Measurements from ENCODE around the gene GNG7.

The GNG7 gene

DNA sequence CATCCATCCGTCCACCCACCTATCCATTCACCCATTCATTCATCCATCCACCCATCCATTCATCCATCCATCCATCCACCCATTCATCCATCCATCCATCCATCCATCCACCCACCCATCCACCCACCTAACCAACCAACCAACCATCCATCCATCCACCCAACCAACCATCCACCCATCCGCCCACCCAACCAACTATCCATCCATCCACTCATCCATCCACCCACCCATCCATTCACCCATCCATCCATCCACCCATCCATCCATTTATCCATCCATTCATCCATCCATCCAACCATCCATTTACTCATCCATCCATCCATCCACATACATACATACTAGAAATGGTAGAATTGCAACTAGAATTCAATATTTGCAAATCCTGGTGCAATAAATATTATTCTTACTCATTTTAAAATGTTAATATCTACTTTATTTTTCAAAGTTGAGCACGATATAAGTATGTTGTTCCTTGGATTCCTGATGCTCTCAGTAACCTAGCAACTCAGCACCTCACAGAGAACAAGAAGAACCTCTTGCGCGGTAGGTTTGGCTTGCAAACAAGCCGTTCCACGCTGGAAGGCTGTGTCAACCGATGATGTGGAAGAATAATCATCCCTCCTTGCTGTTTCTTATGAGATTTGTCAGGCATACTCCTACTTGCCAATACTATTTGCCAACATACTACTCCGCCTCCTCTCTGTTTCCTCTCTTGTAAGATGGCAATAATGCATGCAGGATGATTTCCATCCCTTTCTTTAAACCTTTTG lies 111.7 kb downstream of the GNG7 start:
- no peak for ATAC-seq
- TF ChIP-seq, protein P1, sequence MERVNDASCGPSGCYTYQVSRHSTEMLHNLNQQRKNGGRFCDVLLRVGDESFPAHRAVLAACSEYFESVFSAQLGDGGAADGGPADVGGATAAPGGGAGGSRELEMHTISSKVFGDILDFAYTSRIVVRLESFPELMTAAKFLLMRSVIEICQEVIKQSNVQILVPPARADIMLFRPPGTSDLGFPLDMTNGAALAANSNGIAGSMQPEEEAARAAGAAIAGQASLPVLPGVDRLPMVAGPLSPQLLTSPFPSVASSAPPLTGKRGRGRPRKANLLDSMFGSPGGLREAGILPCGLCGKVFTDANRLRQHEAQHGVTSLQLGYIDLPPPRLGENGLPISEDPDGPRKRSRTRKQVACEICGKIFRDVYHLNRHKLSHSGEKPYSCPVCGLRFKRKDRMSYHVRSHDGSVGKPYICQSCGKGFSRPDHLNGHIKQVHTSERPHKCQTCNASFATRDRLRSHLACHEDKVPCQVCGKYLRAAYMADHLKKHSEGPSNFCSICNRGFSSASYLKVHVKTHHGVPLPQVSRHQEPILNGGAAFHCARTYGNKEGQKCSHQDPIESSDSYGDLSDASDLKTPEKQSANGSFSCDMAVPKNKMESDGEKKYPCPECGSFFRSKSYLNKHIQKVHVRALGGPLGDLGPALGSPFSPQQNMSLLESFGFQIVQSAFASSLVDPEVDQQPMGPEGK (CRISPR knock-in tag; IDR thresholded peaks at IDR 0.05; ENCODE audit: borderline replicate concordance), result no peak
- TF ChIP-seq TOX (CRISPR knock-in tag; IDR thresholded peaks at IDR 0.05; ENCODE audit: borderline replicate concordance), result no peak
- TF ChIP-seq, protein P2, sequence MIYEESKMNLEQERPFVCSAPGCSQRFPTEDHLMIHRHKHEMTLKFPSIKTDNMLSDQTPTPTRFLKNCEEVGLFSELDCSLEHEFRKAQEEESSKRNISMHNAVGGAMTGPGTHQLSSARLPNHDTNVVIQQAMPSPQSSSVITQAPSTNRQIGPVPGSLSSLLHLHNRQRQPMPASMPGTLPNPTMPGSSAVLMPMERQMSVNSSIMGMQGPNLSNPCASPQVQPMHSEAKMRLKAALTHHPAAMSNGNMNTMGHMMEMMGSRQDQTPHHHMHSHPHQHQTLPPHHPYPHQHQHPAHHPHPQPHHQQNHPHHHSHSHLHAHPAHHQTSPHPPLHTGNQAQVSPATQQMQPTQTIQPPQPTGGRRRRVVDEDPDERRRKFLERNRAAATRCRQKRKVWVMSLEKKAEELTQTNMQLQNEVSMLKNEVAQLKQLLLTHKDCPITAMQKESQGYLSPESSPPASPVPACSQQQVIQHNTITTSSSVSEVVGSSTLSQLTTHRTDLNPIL (CRISPR knock-in tag; IDR thresholded peaks at IDR 0.05; ENCODE audit: low read depth), result no peak
- no peak for TF ChIP-seq RARB (CRISPR knock-in tag; IDR thresholded peaks at IDR 0.05)
- no peak for TF ChIP-seq ISL1 (CRISPR knock-in tag; IDR thresholded peaks at IDR 0.05)
- TF ChIP-seq, protein P3, sequence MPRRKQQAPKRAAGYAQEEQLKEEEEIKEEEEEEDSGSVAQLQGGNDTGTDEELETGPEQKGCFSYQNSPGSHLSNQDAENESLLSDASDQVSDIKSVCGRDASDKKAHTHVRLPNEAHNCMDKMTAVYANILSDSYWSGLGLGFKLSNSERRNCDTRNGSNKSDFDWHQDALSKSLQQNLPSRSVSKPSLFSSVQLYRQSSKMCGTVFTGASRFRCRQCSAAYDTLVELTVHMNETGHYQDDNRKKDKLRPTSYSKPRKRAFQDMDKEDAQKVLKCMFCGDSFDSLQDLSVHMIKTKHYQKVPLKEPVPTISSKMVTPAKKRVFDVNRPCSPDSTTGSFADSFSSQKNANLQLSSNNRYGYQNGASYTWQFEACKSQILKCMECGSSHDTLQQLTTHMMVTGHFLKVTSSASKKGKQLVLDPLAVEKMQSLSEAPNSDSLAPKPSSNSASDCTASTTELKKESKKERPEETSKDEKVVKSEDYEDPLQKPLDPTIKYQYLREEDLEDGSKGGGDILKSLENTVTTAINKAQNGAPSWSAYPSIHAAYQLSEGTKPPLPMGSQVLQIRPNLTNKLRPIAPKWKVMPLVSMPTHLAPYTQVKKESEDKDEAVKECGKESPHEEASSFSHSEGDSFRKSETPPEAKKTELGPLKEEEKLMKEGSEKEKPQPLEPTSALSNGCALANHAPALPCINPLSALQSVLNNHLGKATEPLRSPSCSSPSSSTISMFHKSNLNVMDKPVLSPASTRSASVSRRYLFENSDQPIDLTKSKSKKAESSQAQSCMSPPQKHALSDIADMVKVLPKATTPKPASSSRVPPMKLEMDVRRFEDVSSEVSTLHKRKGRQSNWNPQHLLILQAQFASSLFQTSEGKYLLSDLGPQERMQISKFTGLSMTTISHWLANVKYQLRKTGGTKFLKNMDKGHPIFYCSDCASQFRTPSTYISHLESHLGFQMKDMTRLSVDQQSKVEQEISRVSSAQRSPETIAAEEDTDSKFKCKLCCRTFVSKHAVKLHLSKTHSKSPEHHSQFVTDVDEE (CRISPR knock-in tag; IDR thresholded peaks at IDR 0.05), result no peak
- TF ChIP-seq ZNF8 (CRISPR knock-in tag; IDR thresholded peaks at IDR 0.05), result no peak
- TF ChIP-seq, protein P4, sequence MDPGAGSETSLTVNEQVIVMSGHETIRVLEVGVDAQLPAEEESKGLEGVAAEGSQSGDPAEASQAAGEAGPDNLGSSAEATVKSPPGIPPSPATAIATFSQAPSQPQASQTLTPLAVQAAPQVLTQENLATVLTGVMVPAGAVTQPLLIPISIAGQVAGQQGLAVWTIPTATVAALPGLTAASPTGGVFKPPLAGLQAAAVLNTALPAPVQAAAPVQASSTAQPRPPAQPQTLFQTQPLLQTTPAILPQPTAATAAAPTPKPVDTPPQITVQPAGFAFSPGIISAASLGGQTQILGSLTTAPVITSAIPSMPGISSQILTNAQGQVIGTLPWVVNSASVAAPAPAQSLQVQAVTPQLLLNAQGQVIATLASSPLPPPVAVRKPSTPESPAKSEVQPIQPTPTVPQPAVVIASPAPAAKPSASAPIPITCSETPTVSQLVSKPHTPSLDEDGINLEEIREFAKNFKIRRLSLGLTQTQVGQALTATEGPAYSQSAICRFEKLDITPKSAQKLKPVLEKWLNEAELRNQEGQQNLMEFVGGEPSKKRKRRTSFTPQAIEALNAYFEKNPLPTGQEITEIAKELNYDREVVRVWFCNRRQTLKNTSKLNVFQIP (CRISPR knock-in tag; IDR thresholded peaks at IDR 0.05; ENCODE audit: borderline replicate concordance, low read depth), result no peak
- no peak for TF ChIP-seq ARNTL (CRISPR knock-in tag; IDR thresholded peaks at IDR 0.05; ENCODE audit: borderline replicate concordance, low read depth)
- TF ChIP-seq ZFP30 (CRISPR knock-in tag; IDR thresholded peaks at IDR 0.05), result no peak
- no peak for TF ChIP-seq ZNF565 (CRISPR knock-in tag; conservative IDR thresholded peaks at IDR 0.05; ENCODE audit: low read depth)
- no peak for TF ChIP-seq TCF4 (CRISPR knock-in tag; IDR thresholded peaks at IDR 0.05; ENCODE audit: borderline replicate concordance)
- TF ChIP-seq BACH2 (CRISPR knock-in tag; IDR thresholded peaks at IDR 0.05; ENCODE audit: borderline replicate concordance), result no peak
- no peak for TF ChIP-seq ZC3H10 (CRISPR knock-in tag; IDR thresholded peaks at IDR 0.05)

DNA sequence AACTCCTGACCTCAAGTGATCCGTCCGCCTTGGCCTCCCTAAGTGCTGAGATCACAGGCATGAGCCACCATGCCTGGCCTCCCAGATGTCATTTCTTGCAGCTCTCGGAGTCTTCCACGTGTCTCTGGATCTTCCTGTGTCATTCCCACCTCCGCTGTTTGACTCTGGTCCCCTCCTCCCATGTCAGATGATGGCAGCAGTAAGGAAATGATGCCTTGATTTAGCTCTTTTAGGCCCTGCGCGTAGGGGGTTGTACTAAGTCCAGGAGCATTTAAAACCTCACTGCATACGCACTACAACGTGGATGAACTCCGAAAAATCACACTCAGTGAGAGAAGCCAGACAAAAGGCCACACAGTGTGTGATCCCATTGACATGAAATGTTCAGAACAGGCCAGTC lies 113.1 kb downstream of the GNG7 start:
- TF ChIP-seq GLIS3 (CRISPR knock-in tag; IDR thresholded peaks at IDR 0.05), result no peak
- TF ChIP-seq TOX (CRISPR knock-in tag; IDR thresholded peaks at IDR 0.05; ENCODE audit: borderline replicate concordance), result no peak
- TF ChIP-seq TCF4 (CRISPR knock-in tag; IDR thresholded peaks at IDR 0.05; ENCODE audit: borderline replicate concordance), result no peak
- TF ChIP-seq OSR1 (CRISPR knock-in tag; IDR thresholded peaks at IDR 0.05), result no peak
- no peak for TF ChIP-seq PPARA (CRISPR knock-in tag; IDR thresholded peaks at IDR 0.05; ENCODE audit: borderline replicate concordance)
- no peak for TF ChIP-seq ISL1 (CRISPR knock-in tag; IDR thresholded peaks at IDR 0.05)
- TF ChIP-seq, protein P5, sequence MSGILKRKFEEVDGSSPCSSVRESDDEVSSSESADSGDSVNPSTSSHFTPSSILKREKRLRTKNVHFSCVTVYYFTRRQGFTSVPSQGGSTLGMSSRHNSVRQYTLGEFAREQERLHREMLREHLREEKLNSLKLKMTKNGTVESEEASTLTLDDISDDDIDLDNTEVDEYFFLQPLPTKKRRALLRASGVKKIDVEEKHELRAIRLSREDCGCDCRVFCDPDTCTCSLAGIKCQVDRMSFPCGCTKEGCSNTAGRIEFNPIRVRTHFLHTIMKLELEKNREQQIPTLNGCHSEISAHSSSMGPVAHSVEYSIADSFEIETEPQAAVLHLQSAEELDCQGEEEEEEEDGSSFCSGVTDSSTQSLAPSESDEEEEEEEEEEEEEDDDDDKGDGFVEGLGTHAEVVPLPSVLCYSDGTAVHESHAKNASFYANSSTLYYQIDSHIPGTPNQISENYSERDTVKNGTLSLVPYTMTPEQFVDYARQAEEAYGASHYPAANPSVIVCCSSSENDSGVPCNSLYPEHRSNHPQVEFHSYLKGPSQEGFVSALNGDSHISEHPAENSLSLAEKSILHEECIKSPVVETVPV (CRISPR knock-in tag; IDR thresholded peaks at IDR 0.05), result no peak
- TF ChIP-seq, protein P1 (CRISPR knock-in tag; IDR thresholded peaks at IDR 0.05; ENCODE audit: borderline replicate concordance), result no peak
- TF ChIP-seq ZC3H10 (CRISPR knock-in tag; IDR thresholded peaks at IDR 0.05), result no peak
- TF ChIP-seq, protein P4 (CRISPR knock-in tag; IDR thresholded peaks at IDR 0.05; ENCODE audit: borderline replicate concordance, low read depth), result no peak
- ATAC-seq, result no peak
